Trophoblast cell (in vitro differentiated cells and primary cell): ENCODE data around the gene AHCYL1.

Experiments used
- DNase-seq, 2 donors: peaks; one replicate each; pipeline ENCODE4 v3.0.0-alpha.2; 2016
- H2AFZ ChIP-seq: 2 replicates; pipeline ENCODE4 v1.6.1; 2013; ENCODE audit warnings: low read length, moderate library complexity, mild to moderate bottlenecking; ENCODE audit not compliant: insufficient read depth, poor library complexity
- H2AK5ac ChIP-seq: 2 replicates; pipeline ENCODE4 v1.6.1; 2013; ENCODE audit warnings: mild to moderate bottlenecking, low read length
- H2BK120ac ChIP-seq: 2 replicates; pipeline ENCODE4 v1.6.1; 2013; ENCODE audit warnings: low read length, mild to moderate bottlenecking, moderate library complexity; ENCODE audit not compliant: insufficient read depth, poor library complexity
- H2BK12ac ChIP-seq: 2 replicates; pipeline ENCODE4 v1.6.1; 2013; ENCODE audit warnings: mild to moderate bottlenecking, low read length, moderate library complexity
- H2BK5ac ChIP-seq: 2 replicates; pipeline ENCODE4 v1.6.1; 2013; ENCODE audit warnings: low read length, low read depth, moderate library complexity, mild to moderate bottlenecking; ENCODE audit not compliant: poor library complexity
- H3K14ac ChIP-seq: 2 replicates; pipeline ENCODE4 v1.6.1; 2013; ENCODE audit warnings: mild to moderate bottlenecking, low read length
- H3K18ac ChIP-seq: 2 replicates; pipeline ENCODE4 v1.6.1; 2013; ENCODE audit warnings: mild to moderate bottlenecking, low read length
- H3K23ac ChIP-seq: 2 replicates; pipeline ENCODE4 v1.6.1; 2013; ENCODE audit warnings: low read length
- H3K27ac ChIP-seq: 2 replicates; pipeline ENCODE4 v1.5.1; 2013; ENCODE audit warnings: low read depth, mild to moderate bottlenecking, inconsistent platforms, low read length, moderate library complexity
- H3K27me3 ChIP-seq: 2 replicates; pipeline ENCODE4 v1.6.1; 2013; ENCODE audit warnings: inconsistent platforms, mild to moderate bottlenecking, low read length, moderate library complexity; ENCODE audit not compliant: insufficient read depth
- H3K36me3 ChIP-seq, 2 experiments: 1 replicate in 1 of 2; 2 replicates in 1 of 2; pipeline ENCODE4 v1.6.1; 2013; ENCODE audit warnings: low read length in 2 of 2, mild to moderate bottlenecking in 2 of 2, moderate library complexity in 1 of 2; ENCODE audit not compliant: insufficient read depth in 2 of 2, control insufficient read depth in 1 of 2
- H3K4ac ChIP-seq: 2 replicates; pipeline ENCODE4 v1.6.1; 2013; ENCODE audit warnings: low read depth, mild to moderate bottlenecking, low read length, moderate library complexity
- H3K4me1 ChIP-seq, 2 experiments: 1 replicate in 1 of 2; 2 replicates in 1 of 2; pipeline ENCODE4 v1.6.1; 2013; ENCODE audit warnings: low read length in 2 of 2, mild to moderate bottlenecking in 2 of 2, moderate library complexity in 1 of 2; ENCODE audit not compliant: insufficient read depth in 2 of 2, control insufficient read depth in 1 of 2
- H3K4me2 ChIP-seq: 2 replicates; pipeline ENCODE4 v1.6.1; 2013; ENCODE audit warnings: inconsistent platforms, mild to moderate bottlenecking, low read length, moderate library complexity
- H3K4me3 ChIP-seq: 2 replicates; pipeline ENCODE4 v1.5.1; 2013; ENCODE audit warnings: mild to moderate bottlenecking, low read depth, low read length, inconsistent platforms
- H3K79me1 ChIP-seq: one replicate; pipeline ENCODE4 v1.6.1; 2013; ENCODE audit warnings: low read length
- H3K79me2 ChIP-seq: 2 replicates; pipeline ENCODE4 v1.6.1; 2013; ENCODE audit warnings: low read length, mild to moderate bottlenecking; ENCODE audit not compliant: control insufficient read depth, insufficient read depth, poor library complexity
- H3K9ac ChIP-seq: 2 replicates; pipeline ENCODE4 v1.6.1; 2013; ENCODE audit warnings: mild to moderate bottlenecking, low read length
- H3K9me3 ChIP-seq: 2 replicates; pipeline ENCODE4 v1.6.1; 2013; ENCODE audit warnings: low read depth, mild to moderate bottlenecking, control low read depth, inconsistent platforms, low read length; ENCODE audit not compliant: insufficient read depth
- H4K12ac ChIP-seq: 2 replicates; pipeline ENCODE4 v1.6.1; 2013; ENCODE audit warnings: low read depth, mild to moderate bottlenecking, low read length, moderate library complexity
- H4K8ac ChIP-seq: 2 replicates; pipeline ENCODE4 v1.6.1; 2013; ENCODE audit warnings: low read depth, mild to moderate bottlenecking, low read length, moderate library complexity
- H4K91ac ChIP-seq: one replicate; pipeline ENCODE4 v1.6.1; 2013; ENCODE audit warnings: low read depth, mild to moderate bottlenecking, low read length, moderate library complexity
- WGBS: extraction: QIAGEN DNeasy Blood & Tissue Kit; methylation state at CpG from one replicate; pipeline ENCODE4 v1.1.7; 2013; ENCODE audit warnings: missing lambda C conversion rate; ENCODE audit not compliant: insufficient read length, insufficient coverage; ENCODE audit errors: extremely low coverage; 5-methylcytosine and 5-hydroxymethylcytosine counted together

The AHCYL1 gene

DNA sequence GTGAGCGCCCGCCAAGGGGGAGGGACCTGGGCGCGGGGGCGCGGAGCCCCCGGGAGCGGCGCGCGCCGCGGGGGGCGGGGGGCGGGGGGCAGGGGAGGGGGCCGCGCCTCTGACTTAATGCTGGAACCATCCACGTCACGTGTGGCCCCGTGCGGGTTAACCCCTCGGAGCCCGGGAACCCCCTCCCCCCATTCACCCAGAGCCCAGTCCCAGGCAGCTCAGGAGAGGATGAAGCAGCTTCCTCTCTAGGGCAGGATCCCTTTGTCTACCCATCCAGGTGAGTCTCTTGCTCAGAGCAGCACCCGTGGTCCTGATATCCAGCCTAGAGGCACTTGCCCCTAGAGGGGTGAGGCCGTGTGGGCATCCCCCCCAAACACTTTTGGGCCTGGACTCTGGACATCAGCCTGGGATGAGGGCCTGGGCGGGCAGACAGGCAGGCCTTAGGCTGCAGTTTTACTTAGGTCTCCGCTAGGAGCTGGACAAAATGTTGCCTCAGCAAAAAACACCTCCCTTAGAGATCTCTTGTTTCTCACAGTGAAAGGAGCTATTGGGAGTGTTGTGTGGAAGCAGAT is 86.2 kb downstream of the AHCYL1 start, which contains the start of gene ALX3:
ALX3 (minus strand) TSS at position 2 of the 572 bp plus-strand sequence. CDS start 60 bp downstream, outside the sequence.
- Histone ChIP-seq H3K4ac (no peak within 1 kb of the TSS), H2BK120ac (no peak within 1 kb of the TSS), H3K79me1 (peaks cover 3% of the 10 kb centered on the region), H3K14ac (no peak within 1 kb of the TSS), H3K18ac (no peak within 1 kb of the TSS), H3K4me1 (peaks cover 17 to 22% of the 10 kb centered on the region in 2 experiments), H3K27me3 (peaks cover 69% of the 10 kb centered on the region), H3K23ac (no peak within 1 kb of the TSS), H3K79me2 (no peaks in the 10 kb centered on the region), H3K9me3 (peaks cover 13% of the 10 kb centered on the region), H3K4me3 (no peak within 1 kb of the TSS), H4K12ac (no peak within 1 kb of the TSS), H2AFZ (peak within 1 kb of the TSS; percentile 20), H3K27ac (no peak within 1 kb of the TSS), H4K8ac (no peak within 1 kb of the TSS), H3K4me2 (peak within 1 kb of the TSS; percentile 49), H2BK5ac (no peak within 1 kb of the TSS), H3K9ac (no peak within 1 kb of the TSS), H2AK5ac (no peak within 1 kb of the TSS), H3K36me3 (no peaks in the 10 kb centered on the region), H2BK12ac (no peak within 1 kb of the TSS), H4K91ac (no peak within 1 kb of the TSS)
- WGBS = no CpG with 5 or more reads among the region's 27 CpGs
- no peak for DNase-seq
